ENCODE data around the gene PRICKLE1. TPM values are rescaled to one million over a fixed set of nuclear protein-coding genes. Genes with fewer than 3 reads are reported as not detected.

PRICKLE1 gene
- total RNA-seq, 1 donor from 2014 or later, result 0.28 TPM

DNA sequence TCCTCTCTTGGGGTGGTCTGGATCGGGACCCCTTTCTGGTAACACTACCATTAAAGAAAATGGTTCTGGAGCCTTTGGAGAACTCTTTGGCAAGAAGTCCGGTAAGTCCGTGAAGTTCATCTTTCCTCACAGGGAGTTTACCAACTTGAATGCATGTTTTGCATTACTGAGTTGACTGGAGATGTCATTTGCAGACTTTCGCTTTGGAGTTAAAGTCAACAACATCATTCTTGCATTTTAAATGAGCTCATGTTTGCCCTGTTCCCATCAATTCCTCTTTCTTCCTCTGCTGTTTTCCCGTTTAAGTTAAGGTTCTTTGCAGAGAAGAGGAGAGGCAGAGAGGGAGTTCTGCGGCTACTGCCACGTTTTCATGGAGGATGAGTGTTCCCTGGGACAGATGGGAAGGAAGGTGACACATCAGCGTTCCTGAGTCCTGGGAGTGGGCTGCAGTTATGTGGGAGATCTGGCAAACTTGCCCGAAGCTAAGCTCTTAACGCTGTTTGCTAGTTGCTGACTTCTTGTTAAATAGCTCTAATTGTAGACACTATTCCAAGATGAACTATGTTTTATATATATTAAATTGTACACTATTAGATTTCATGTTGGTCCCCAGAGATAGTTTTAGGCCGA, 18.8 kb upstream of the PRICKLE1 start:
- Mint-ChIP-seq H3K27ac (no peak overlapping the region), H3K27me3 (no peaks in the 10 kb centered on the region), H3K4me1 (no peaks in the 10 kb centered on the region), H3K4me3 (no peak overlapping the region), H3K36me3 (ENCODE audit: low read depth) (no peaks in the 10 kb centered on the region), H3K9me3 (no peaks in the 10 kb centered on the region)
- intact Hi-C loops (cut with micrococcal nuclease), result no loop called here
- no peak for DNase-seq

DNA sequence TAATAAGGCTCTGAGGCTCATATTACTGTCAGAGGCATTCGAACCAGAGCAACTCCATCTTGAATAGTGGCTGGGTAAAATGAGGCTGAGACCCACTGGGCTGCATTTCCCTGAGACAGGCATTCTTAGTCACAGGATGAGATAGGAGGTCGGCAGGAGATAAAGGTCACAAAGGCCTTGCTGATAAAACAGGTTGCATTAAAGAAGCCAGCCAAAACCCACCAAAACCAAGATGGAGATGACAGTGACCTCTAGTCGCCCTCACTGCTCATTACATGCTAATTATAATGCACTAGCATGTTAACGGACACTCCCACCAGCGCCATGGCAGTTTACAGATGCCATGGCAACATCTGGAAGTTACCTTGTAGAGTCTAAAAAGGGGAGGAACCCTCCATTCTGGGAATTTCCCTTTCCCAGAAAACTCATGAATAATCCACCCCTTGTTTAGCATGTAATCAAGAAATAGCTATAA, 18.1 kb upstream of the PRICKLE1 start:
- intact Hi-C loops (cut with micrococcal nuclease), result no loop called here
- Mint-ChIP-seq H3K4me3 (no peak overlapping the region), H3K36me3 (ENCODE audit: low read depth) (no peaks in the 10 kb centered on the region), H3K9me3 (no peaks in the 10 kb centered on the region), H3K4me1 (no peaks in the 10 kb centered on the region), H3K27me3 (no peaks in the 10 kb centered on the region), H3K27ac (no peak overlapping the region)
- no peak for DNase-seq

DNA sequence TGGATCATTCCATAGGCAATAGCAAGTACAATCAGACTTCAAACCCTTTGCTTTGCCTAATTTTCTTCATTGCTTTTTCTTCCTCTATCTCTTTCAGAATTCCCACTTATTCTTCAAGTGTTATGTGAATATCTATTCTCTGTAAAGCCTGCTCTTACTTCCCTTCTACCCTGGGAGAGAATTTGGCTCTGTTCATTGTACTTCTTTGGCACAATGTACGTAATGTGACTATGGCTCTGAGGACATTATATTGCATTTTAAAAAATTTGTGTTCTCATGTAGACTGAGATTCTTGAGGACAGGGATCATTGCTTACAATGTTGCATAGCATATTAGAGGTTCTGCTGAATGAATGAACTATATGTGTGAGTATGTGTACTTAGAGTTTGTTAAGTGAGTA, 16.9 kb upstream of the PRICKLE1 start:
- no peaks in the 10 kb centered on the region for H3K36me3 Mint-ChIP-seq (ENCODE audit: low read depth)
- no peaks in the 10 kb centered on the region for H3K9me3 Mint-ChIP-seq
- H3K27me3 Mint-ChIP-seq, result no peaks in the 10 kb centered on the region
- H3K4me1 Mint-ChIP-seq, result no peaks in the 10 kb centered on the region
- H3K4me3 Mint-ChIP-seq, result no peak overlapping the region
- H3K27ac Mint-ChIP-seq, result no peak overlapping the region
- no peak for DNase-seq
- intact Hi-C loops (cut with micrococcal nuclease), result no loop called here

DNA sequence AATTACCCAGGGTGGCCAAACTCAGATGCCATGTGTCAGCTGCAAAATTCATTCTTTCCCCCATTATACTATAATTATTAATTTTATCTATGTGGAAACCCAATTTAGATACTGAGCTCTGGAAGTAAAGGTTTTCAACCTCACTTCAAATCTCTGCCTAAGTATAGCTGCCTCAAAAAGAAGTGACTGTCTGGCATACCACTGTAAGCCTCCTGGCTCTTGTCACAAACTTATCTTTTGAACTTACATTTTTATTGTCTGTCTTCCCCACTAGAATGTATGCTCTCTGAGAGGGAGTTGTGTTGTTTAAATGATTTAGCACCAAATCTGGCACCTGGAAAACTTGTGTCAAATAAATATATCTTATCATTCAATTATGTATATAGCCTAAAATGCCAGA, 16.1 kb upstream of the PRICKLE1 start:
- no peak overlapping the region for H3K27ac Mint-ChIP-seq

DNA sequence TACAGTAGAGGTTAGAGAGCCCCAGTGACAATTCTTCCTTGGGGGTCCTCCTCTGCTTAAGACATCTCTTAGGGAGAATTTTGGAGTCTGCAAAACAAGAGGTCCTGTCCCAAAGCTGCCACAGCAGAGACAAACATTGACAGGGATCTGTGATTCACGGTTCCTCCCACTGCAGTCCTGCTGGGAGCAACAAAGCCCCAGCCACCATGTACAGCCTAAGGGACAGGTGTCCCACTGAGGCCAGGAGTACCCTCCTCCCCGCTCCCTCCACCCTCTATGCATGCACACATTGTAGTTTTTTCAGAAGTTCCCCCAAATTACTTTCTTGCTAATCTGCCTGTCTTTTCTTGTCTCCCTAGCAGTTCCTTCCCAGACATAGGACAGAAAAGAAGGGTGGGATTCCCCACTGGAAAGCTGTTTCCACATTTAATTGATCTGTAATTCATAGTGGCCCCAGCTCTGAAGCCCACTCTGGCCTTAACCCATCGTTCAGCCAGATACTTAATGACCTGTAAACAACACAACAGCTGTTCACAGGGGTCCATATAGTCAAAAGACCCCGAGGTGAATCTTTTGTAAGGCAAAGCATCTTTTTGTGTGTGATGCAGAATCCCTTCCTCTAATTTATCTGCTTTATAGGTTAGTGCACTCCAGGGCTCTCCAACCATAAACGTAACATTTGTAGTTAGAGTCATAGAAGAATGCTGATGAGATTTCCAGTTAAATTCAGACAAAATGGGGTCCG, 13.9 kb upstream of the PRICKLE1 start:
- intact Hi-C loops (cut with micrococcal nuclease), result no loop called here
- Mint-ChIP-seq H3K4me1 (no peaks in the 10 kb centered on the region), H3K27ac (no peak overlapping the region), H3K9me3 (no peaks in the 10 kb centered on the region), H3K27me3 (peaks cover 3% of the 10 kb centered on the region), H3K4me3 (no peak overlapping the region), H3K36me3 (ENCODE audit: low read depth) (no peaks in the 10 kb centered on the region)
- no peak for DNase-seq

More for the DNA sequence above, 16.1 kb upstream of the PRICKLE1 start:
- Mint-ChIP-seq H3K4me1 (no peaks in the 10 kb centered on the region), H3K4me3 (no peak overlapping the region), H3K9me3 (no peaks in the 10 kb centered on the region), H3K27me3 (no peaks in the 10 kb centered on the region), H3K36me3 (ENCODE audit: low read depth) (no peaks in the 10 kb centered on the region)
- DNase-seq, result no peak
- intact Hi-C loops (cut with micrococcal nuclease), result no loop called here

DNA sequence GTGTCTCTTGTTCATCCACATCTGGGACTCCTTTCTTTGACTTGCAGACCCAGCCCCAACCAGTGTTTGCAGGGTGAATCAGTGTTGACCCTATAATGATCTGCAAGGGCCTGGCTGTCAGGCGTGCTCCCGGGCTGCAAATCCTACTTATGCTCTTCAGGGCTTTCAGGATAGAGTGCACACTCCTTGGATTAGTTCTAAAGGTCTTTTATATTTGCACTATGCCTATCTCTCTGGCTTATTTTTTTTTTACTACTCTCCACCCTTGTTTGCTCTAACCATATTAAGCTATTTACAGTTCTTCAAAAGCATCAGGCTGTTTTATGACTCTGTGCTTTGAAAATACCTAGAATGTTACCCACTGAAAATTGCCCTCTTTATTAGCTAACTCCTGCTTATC, 4.3 kb upstream of the PRICKLE1 start:
- DNase-seq, result no peak
- Mint-ChIP-seq H3K4me3 (no peak overlapping the region), H3K9me3 (no peaks in the 10 kb centered on the region), H3K27me3 (peaks cover 43% of the 10 kb centered on the region), H3K27ac (no peak overlapping the region), H3K4me1 (peaks cover 8% of the 10 kb centered on the region), H3K36me3 (ENCODE audit: low read depth) (no peaks in the 10 kb centered on the region)
- intact Hi-C loops (cut with micrococcal nuclease), result no loop called here

DNA sequence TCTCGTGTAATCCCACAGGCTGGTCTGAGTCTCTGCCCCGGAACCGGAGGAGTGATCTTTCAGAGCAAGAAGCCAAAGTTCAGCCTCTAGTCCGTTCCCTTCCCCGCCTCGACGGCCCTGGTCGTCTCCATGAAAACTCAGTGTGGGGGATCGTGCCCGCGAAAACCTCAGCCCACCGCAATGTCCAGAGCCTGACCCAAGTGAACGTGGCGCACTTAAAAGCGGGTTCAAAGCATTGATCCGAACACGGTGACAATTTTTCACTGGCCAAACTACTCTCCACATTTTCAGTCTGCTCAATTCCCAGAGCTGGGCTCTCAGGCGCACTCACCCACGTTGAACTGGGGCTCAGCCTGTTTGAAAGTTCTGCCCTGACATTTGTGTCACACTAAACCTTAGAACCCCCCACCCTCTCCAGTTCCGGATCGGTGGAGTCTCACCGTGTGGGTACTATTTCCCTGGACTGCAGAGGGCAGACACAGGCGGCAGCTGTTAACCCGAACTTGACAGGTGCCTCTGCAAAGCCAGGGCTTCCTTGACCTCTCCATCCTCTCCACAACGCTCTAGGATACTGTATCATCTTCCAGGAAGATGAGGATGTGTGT, 886 bp upstream of the PRICKLE1 start:
- Mint-ChIP-seq H3K36me3 (ENCODE audit: low read depth) (no peaks in the 10 kb centered on the region), H3K27ac (no peak overlapping the region), H3K4me3 (peak overlapping the region; percentile 78), H3K9me3 (no peaks in the 10 kb centered on the region), H3K27me3 (peaks cover 59% of the 10 kb centered on the region), H3K4me1 (peaks cover 11% of the 10 kb centered on the region)
- peak; percentile 62 for DNase-seq
- intact Hi-C loops (cut with micrococcal nuclease), result no loop called here

DNA sequence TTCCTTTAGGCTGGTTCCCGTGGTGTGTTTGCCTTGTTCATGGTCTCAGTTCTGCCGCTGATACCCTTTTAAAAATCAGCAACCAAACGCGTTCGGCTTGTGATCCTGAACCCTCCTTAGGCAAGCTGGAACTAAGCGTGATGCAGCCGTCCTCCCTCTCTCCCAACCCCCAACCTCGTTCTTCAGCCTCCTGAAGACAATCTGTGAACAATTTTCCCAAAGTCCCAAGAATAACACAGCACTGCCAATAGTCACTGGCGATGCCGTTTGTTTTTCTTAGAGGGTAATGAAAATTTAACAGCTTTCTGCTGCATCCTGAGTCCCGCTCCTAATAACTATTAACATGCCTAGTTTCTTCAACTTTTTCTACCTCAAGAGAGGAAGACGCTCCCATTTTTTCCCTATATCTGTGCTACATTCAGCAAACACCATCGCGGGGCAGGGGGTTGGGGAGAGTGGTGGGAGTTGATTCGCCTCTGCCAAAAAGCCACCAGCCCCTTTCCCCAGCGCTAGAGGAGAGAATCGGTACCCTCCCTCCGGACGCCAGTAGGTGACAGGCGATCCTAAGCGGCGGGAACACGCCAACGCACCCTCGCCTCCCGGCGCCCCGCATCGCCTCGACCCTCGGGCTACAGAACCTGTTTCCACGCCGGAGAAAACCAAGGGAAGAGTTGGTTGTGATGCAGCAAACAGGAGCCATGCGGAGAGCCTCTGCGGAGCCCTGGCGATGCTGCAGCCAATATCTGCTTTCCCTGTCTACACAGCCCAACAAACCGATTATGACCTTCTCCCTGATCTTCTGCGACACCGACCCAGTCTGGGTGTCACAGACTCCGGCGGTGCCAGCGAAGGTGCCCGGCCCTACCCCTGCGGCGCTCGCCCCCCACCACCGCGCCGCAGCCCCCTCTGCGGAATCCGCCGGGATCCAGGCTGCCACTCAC, 752 bp downstream of the PRICKLE1 start:
- intact Hi-C loops (cut with micrococcal nuclease), result no loop called here
- Mint-ChIP-seq H3K27me3 (peaks cover 61% of the 10 kb centered on the region), H3K27ac (no peak overlapping the region), H3K36me3 (ENCODE audit: low read depth) (no peaks in the 10 kb centered on the region), H3K4me3 (peak overlapping the region; percentile 65), H3K9me3 (no peaks in the 10 kb centered on the region), H3K4me1 (peaks cover 11% of the 10 kb centered on the region)
- DNase-seq, result peak; percentile 59

DNA sequence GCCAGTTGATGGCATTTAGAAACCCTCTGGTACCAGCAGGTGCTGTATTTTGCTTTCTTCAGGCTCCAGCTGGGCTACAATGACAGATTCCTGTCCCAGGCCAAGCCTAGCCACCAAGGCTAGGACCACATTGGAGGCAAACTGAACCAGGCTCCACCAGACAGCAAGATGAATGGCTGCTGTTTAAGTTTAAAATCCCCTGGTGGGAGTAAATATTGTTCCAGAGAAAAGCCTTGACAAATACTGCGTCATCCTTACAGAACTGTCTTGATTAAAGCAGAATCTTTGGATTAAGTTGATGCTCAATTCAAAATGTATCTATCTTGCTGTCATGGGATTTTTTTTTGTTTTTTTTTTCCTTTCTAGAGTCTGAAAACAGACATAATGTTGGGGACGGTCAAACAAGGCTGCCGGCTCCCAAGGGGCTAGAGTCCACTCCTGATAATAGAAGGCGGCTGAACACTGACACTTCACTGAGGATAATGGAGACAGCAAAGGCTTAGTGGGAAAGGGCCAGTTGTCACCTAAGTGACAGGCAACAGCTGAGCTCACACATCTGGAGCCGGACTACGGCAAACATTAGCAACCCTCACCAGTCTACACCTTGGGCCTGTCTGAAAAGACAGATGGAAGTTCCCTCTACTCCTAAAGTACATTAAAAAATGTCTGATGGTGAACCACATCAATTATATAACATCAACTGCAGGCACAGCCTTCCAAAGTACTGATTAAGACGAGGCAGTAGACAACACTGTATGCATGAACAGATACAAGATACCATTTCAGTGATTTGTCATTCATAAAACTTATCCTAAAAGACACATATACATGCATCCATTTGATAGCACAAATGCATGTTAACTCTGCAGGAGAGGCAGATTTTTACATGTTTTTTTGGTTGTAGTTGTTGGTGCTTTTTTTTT, 1.7 kb downstream of the PRICKLE1 start:
- H3K9me3 Mint-ChIP-seq, result no peaks in the 10 kb centered on the region
- peak overlapping the region; percentile 9 for H3K4me3 Mint-ChIP-seq
- H3K4me1 Mint-ChIP-seq, result peaks cover 11% of the 10 kb centered on the region
- H3K36me3 Mint-ChIP-seq (ENCODE audit: low read depth), result no peaks in the 10 kb centered on the region
- peaks cover 64% of the 10 kb centered on the region for H3K27me3 Mint-ChIP-seq
- DNase-seq, result no peak
- no peak overlapping the region for H3K27ac Mint-ChIP-seq
- intact Hi-C loops (cut with micrococcal nuclease), result no loop called here

DNA sequence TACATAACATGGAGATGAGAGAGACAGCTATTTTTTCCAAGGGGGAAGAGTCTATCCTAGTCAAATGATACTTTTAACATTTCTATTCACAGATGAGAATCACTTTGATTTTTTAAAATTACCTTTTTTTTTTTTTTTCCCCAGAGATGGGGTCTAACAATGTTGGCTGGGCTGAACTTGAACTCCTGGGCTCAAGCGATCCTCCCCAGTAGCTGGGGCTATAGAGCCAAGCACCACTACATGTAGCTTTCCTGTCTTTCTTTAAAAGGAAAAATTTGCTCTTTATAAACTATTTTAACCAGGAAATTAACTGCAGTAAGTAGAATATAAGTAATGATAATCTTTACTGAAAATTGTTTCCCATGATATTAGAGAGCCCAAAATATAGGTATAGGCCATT, 3.3 kb downstream of the PRICKLE1 start:
- Mint-ChIP-seq H3K27ac (no peak overlapping the region), H3K9me3 (no peaks in the 10 kb centered on the region), H3K27me3 (peaks cover 59% of the 10 kb centered on the region), H3K4me3 (no peak overlapping the region), H3K36me3 (ENCODE audit: low read depth) (no peaks in the 10 kb centered on the region), H3K4me1 (peaks cover 11% of the 10 kb centered on the region)
- intact Hi-C loops (cut with micrococcal nuclease), result no loop called here
- no peak for DNase-seq

DNA sequence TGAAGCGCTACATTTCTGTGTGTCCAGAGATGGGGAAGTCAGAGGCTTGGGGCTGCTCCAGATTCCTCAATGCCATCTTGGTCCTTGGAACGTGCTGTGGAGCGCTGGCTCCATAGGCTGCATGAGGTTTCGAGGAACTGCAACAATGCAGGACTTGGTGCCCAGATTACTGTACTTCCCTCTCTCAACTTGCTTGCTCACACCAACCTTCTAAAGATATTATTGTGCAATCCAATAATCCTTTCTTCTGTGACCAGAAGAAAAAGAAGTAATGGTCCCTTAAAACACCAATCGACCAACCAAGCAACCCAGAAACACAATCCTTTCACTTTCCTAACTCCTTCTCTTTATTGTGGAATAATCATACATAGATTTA, 3.7 kb downstream of the PRICKLE1 start:
- intact Hi-C loops (cut with micrococcal nuclease), result no loop called here
- H3K36me3 Mint-ChIP-seq (ENCODE audit: low read depth), result no peaks in the 10 kb centered on the region
- H3K9me3 Mint-ChIP-seq, result no peaks in the 10 kb centered on the region
- peaks cover 11% of the 10 kb centered on the region for H3K4me1 Mint-ChIP-seq
- H3K4me3 Mint-ChIP-seq, result no peak overlapping the region
- H3K27ac Mint-ChIP-seq, result no peak overlapping the region
- H3K27me3 Mint-ChIP-seq, result peaks cover 56% of the 10 kb centered on the region
- DNase-seq, result no peak

DNA sequence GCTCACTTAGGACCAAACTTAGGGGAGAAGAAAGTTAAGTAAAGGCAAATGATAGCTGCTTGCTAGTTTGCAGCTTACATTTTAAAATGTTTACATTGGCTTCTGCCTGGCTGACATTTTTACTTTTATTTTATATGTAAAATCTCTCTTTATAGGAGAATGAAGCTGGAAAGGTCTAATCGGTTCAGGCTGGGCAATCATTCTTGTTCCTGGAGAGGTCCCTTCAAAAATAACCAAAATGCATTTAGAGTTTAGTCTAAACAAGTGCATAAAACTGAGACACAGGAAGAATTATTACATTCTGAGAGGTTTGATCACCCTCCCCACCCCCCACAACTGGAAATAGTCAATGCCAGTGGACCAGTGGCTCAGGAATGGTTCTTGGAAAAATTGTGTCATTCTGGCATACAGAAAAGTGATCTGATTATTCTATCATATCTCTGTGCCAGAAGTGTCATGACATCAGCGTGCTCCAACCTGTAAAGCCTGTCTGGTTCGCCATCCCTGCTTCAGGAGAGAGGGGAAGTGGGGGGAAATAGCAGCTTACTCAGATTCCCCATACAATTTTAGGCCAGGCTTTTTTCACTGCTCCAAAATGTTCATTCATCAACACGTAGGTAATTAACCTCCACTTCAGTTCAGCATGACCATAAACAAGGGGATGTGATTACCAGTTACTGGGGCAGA, 4.2 kb downstream of the PRICKLE1 start:
- H3K27me3 Mint-ChIP-seq, result peaks cover 53% of the 10 kb centered on the region
- no peak overlapping the region for H3K4me3 Mint-ChIP-seq
- H3K9me3 Mint-ChIP-seq, result no peaks in the 10 kb centered on the region
- intact Hi-C loops (cut with micrococcal nuclease), result no loop called here
- peaks cover 8% of the 10 kb centered on the region for H3K4me1 Mint-ChIP-seq
- no peak overlapping the region for H3K27ac Mint-ChIP-seq
- DNase-seq, result no peak
- H3K36me3 Mint-ChIP-seq (ENCODE audit: low read depth), result no peaks in the 10 kb centered on the region

Measured in activated CD4-positive, alpha-beta T cell treated with anti-CD3 and anti-CD28 coated beads, Interleukin-2, amount 10 ng/mL, durations not matched to agents 24 days and 14 days (primary cell).